Epithelial cell of esophagus (primary cell): ENCODE results near the gene GRK5.

ENCODE experiments used
- DNase-seq: peaks from one replicate; pipeline ENCODE4 v3.0.0; 2010; ENCODE audit warnings: low read depth
- H3K4me3 ChIP-seq: 2 replicates; pipeline ENCODE4 v1.5.1; 2011; ENCODE audit warnings: mild to moderate bottlenecking, low read length, control low read depth
- TF ChIP-seq, protein P1 (sequence below): IDR thresholded peaks from 2 replicates; pipeline ENCODE4 v1.5.1; 2011; ENCODE audit warnings: low read depth, mild to moderate bottlenecking, low read length, control low read depth, inconsistent platforms; ENCODE audit not compliant: insufficient read depth; ENCODE audit errors: missing control alignments

The GRK5 gene

DNA sequence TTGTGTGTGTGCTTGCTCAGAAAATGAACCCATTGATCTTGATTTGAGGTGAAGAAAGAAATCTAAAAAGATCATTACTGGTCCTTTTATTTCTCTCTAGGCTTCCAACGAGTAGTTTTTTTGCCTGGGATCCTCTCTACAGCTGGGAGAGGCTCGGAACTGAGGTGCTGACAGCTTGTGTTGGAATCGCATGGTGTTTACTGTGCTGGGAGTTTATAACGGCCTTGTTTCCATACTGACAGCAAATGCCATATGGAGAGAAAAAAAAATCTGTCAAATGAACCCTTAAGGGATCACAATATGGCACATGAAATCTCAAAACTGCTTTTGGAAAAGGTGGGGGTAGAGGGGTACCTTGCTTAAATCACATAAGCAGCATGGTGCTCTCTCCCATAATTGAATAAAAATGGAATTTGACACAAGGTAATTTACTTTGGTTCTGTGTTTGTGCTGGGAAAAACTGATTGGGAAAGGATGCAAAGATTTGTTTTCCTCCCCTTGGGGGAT, 170.1 kb downstream of the GRK5 start:
- H3K4me3 ChIP-seq, result no peak overlapping the region
- TF ChIP-seq, protein P1, sequence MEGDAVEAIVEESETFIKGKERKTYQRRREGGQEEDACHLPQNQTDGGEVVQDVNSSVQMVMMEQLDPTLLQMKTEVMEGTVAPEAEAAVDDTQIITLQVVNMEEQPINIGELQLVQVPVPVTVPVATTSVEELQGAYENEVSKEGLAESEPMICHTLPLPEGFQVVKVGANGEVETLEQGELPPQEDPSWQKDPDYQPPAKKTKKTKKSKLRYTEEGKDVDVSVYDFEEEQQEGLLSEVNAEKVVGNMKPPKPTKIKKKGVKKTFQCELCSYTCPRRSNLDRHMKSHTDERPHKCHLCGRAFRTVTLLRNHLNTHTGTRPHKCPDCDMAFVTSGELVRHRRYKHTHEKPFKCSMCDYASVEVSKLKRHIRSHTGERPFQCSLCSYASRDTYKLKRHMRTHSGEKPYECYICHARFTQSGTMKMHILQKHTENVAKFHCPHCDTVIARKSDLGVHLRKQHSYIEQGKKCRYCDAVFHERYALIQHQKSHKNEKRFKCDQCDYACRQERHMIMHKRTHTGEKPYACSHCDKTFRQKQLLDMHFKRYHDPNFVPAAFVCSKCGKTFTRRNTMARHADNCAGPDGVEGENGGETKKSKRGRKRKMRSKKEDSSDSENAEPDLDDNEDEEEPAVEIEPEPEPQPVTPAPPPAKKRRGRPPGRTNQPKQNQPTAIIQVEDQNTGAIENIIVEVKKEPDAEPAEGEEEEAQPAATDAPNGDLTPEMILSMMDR, result no peak
- no peak for DNase-seq

DNA sequence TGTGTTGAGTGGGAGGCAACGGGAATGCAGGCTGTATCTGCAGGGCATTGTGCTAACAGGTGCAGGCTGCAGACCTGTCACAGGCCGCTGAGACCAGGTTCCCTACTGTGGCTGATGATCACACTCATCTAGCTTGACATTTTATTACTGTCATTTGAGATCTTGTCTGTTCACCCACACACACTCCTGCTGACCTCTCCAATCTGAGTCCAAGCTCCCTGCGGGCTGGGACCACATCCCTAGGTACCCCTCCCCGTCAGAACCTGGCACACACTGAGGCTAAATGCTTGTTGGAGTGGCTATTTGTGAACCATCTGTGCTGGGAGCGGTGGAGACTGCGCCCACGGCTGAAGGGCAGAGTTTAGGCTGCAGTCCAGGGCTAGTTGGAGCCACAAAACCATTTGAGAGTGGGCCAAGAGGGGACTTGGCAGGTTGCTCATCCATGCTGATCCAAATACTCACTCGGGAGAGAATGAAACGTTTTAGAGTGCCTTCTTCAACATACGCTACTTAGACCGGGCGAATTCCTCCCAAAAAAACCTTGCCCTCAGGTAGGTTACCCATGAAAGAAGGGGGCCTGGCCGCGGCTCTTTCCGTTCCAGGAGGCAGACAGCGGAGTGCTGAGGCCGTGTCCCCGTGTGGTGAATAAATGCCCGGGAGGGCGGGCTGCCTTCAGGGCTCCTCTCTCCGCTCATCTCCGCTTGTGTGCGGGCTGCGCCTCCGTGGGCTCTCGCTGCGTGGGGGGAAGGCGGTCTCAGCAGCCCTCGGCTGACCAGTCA, 170.8 kb downstream of the GRK5 start:
- H3K4me3 ChIP-seq, result no peak overlapping the region
- no peak for DNase-seq
- TF ChIP-seq, protein P1, result no peak

DNA sequence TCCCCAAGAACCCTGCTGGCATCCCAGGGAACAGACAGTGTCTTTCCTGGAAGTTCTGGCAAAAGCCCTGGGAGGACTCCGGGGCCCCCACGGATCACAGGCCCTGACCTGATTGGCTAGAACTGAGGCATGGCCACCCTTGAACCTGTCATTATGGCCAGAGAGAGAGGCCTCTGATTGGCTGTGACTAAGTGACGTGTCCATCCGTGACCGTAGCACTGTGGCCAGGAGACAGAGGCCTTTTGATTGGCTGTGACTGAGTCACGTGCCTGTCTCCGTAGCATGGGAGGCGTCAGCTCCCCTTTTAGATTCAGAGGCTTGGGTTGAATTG, 171.3 kb downstream of the GRK5 start:
- TF ChIP-seq, protein P1, result no peak
- H3K4me3 ChIP-seq, result no peak overlapping the region
- DNase-seq, result no peak

DNA sequence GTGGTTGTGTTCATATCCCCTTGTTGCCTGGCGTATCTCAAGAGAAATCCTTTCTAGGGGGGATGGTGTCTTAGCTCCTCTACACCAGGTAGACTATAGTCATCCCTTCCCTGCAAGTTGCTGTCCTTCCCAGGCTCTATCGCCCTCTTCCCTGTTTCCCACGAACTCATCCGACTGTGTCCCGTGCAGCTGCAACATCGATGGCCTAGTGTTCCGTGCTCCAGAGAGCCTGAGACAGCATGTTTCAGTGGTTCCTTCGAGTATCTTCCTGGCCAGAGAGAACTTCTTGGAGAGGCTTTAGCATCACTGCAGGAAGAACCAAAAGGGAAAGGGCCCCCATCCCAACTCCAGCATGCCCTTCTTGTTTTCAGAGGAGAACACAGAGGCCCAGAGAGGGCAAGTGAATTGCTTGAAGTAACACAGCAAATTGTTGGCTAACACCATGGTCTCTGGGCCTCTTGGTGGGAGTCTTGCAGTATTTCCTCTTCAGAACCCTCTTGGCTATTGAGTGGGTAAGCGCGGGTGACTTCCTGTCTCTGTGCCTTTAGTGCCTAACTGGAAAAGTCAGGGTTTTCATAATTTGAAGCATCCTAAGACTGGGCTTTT, 172.2 kb downstream of the GRK5 start:
- TF ChIP-seq, protein P1, result no peak
- DNase-seq, result no peak

DNA sequence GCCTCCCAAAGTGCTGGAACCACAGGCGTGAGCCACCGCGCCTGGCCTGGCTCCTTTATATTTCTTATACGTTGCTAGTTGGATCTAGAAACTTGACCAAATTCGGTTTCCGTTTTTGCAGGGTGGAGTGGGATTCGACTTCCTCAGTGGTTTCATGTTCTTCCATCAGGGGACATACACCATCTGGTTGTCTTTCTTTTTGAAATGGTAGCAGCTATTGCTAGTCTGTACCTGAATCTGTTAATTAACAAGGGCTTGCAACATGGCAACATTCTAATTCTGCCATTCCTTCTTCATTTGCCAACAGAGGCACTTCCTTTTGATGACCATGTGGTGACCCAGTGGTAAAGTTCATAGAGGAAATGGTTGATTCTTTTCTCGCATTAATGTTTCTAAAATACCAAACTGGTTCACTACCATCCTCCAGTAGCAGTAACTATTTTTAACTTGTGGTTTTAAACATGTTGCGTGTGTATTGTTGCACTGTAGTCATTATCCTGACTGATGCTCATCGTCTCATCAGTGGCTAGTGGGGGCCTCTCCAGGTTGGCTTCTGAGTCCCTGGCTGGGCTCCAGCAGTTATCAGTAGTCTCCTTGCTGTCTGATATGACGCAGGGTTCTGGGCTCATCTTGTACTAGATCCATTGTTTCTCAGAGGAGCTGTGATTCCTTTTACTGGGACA, 175.9 kb downstream of the GRK5 start:
- no peak overlapping the region for H3K4me3 ChIP-seq
- TF ChIP-seq, protein P1, result no peak
- DNase-seq, result no peak

More for the DNA sequence above, 172.2 kb downstream of the GRK5 start:
- H3K4me3 ChIP-seq, result no peak overlapping the region

DNA sequence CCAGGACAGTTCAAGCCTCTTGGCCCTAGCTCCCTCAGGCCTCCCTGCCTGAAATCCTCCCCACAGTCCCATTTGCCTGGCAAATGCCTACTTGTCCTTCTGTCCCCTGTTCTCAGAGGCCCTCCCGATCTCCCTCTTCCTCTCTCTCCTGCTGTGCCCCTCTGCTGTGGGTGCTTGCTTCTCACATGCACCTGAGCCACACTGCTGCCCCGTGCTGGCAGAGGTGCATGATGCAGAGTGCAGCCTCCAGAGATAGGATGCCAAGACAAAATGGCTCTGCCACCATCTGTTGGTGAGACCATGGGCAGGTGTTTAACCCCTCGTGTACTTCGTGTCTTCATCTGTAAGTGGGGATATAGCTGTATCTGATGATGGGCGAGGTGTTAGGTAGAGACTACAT, 176.8 kb downstream of the GRK5 start:
- no peak for DNase-seq
- TF ChIP-seq, protein P1, result no peak
- H3K4me3 ChIP-seq, result no peak overlapping the region
